ENCODE data around the gene VSX1.

VSX1 gene

DNA sequence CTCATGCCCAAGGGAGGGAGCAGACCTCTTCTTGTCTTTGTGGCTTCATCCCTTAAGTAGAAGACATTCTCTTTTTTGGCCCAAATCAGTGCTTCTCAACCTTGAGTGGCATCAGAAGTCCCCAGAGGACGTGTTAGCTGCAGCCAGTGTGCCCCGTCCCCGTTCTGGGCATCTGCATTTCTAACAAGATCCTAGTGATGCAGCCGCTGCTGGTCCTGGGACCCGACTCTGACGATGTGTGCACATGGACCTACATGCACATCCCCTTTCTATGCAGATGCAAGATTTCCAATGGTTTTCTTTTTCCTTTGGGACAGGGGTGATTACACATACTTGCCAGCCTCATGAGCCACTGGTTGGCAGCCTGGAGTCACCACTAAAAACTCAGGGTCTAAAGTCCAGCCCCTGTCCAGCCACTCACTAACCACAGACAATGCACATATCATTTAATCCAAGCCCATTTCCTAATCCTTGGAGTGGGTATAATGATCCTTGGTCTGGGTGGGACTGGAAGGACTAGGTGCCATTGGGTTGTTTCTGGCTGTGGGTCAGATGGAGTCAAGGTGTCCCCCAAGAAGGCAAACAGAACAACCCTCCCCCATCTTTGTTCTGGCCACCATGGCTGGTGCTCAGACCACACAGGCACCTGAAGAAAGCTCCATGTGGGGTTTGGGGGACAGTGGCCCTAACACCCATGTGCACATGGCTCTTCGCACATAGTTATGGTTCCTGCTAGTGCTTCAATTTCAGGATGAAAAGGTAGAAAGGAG lies 30.4 kb downstream of the VSX1 start:
- Histone ChIP-seq H4K8ac (ENCODE audit: low read depth, low read length) (no peak overlapping the region), H3K4me1 (ENCODE audit: control insufficient read depth in 1 of 2, insufficient read depth in 2 of 2, low read length in 2 of 2) (no peaks in the 10 kb centered on the region), H3K36me3 (ENCODE audit: control insufficient read depth in 1 of 2, insufficient read depth in 2 of 2, low read length in 2 of 2) (no peaks in the 10 kb centered on the region), H2AFZ (ENCODE audit: insufficient read depth, low read length, poor library complexity) (no peak overlapping the region), H3K4ac (ENCODE audit: low read depth, low read length) (no peak overlapping the region), H3K9ac (ENCODE audit: low read length) (no peak overlapping the region), H3K18ac (ENCODE audit: low read length) (no peak overlapping the region), H2BK12ac (ENCODE audit: low read length) (no peak overlapping the region), H2BK120ac (ENCODE audit: insufficient read depth, low read length, poor library complexity) (no peak overlapping the region), H2AK5ac (ENCODE audit: low read length) (no peak overlapping the region), H3K14ac (ENCODE audit: low read length) (no peak overlapping the region), H3K23ac (ENCODE audit: low read length) (no peak overlapping the region), H2BK5ac (ENCODE audit: low read depth, low read length, poor library complexity) (no peak overlapping the region), H3K79me2 (ENCODE audit: control insufficient read depth, insufficient read depth, low read length, poor library complexity) (no peaks in the 10 kb centered on the region), H3K4me3 (ENCODE audit: low read depth, low read length) (no peak overlapping the region), H3K9me3 (ENCODE audit: insufficient read depth, low read depth, low read length) (no peaks in the 10 kb centered on the region), H3K27me3 (ENCODE audit: insufficient read depth, low read length) (peaks cover 2% of the 10 kb centered on the region), H4K12ac (ENCODE audit: low read depth, low read length) (no peak overlapping the region), H3K4me2 (ENCODE audit: low read length) (no peak overlapping the region), H4K91ac (ENCODE audit: low read depth, low read length) (no peak overlapping the region), H3K27ac (ENCODE audit: low read depth, low read length) (no peak overlapping the region), H3K79me1 (ENCODE audit: low read length) (no peaks in the 10 kb centered on the region)
- no CpG with 5 or more reads among the region's 7 CpGs for WGBS (ENCODE audit: extremely low coverage, insufficient coverage, insufficient read length)
- DNase-seq = no peak

DNA sequence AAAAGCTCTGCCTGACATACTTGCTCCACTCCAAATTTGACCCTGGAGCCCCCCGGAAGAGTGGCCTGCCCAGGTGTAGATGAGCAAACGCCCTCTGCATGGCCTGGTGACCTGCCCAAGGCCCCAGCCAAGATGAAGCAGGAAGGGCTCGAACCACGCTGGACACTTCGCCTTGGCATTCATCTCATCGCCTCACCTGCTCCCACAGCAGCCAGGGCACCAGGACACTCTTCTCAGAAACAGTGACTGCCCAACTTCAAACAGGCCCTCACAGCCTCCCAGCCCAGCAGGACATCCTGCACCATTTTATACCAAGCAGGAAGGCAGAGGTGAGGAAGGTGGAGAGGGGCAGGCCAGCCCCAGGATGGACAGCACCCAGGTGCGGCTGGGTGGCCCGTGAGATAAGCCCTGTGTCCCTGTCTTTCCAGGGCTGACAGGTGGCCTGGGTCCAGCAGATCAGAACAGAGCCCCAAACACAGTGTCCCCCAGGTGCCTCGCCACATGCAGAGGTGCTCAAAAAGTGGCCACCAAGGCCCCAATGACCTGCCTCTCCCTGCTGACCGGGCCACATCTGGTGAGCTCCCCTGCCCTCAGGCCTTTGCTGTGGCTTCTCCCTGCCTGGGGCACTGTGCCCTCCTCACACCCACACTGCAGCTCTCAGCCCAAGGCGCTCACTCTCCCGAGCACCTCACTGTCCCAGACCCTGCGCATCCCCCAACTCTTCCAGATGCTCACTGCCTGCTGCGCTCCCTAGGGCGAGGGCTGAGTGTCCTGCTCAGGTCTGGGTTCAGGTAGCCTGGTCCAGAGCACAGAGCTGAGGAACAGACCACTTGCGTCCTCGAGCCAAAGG lies 31.2 kb downstream of the VSX1 start:
- Histone ChIP-seq H3K4me1 (ENCODE audit: control insufficient read depth in 1 of 2, insufficient read depth in 2 of 2, low read length in 2 of 2) (no peaks in the 10 kb centered on the region), H4K8ac (ENCODE audit: low read depth, low read length) (no peak overlapping the region), H3K79me2 (ENCODE audit: control insufficient read depth, insufficient read depth, low read length, poor library complexity) (no peaks in the 10 kb centered on the region), H3K18ac (ENCODE audit: low read length) (no peak overlapping the region), H3K4me3 (ENCODE audit: low read depth, low read length) (no peak overlapping the region), H2AFZ (ENCODE audit: insufficient read depth, low read length, poor library complexity) (no peak overlapping the region), H3K9ac (ENCODE audit: low read length) (no peak overlapping the region), H3K36me3 (ENCODE audit: control insufficient read depth in 1 of 2, insufficient read depth in 2 of 2, low read length in 2 of 2) (no peaks in the 10 kb centered on the region), H3K4ac (ENCODE audit: low read depth, low read length) (no peak overlapping the region), H2BK5ac (ENCODE audit: low read depth, low read length, poor library complexity) (no peak overlapping the region), H2BK12ac (ENCODE audit: low read length) (no peak overlapping the region), H3K9me3 (ENCODE audit: insufficient read depth, low read depth, low read length) (no peaks in the 10 kb centered on the region), H3K27ac (ENCODE audit: low read depth, low read length) (no peak overlapping the region), H3K14ac (ENCODE audit: low read length) (no peak overlapping the region), H3K27me3 (ENCODE audit: insufficient read depth, low read length) (no peaks in the 10 kb centered on the region), H2BK120ac (ENCODE audit: insufficient read depth, low read length, poor library complexity) (no peak overlapping the region), H3K23ac (ENCODE audit: low read length) (no peak overlapping the region), H4K91ac (ENCODE audit: low read depth, low read length) (no peak overlapping the region), H3K4me2 (ENCODE audit: low read length) (no peak overlapping the region), H3K79me1 (ENCODE audit: low read length) (no peaks in the 10 kb centered on the region), H4K12ac (ENCODE audit: low read depth, low read length) (no peak overlapping the region), H2AK5ac (ENCODE audit: low read length) (no peak overlapping the region)
- WGBS (ENCODE audit: extremely low coverage, insufficient coverage, insufficient read length) = no CpG with 5 or more reads among the region's 17 CpGs
- no peak for DNase-seq

DNA sequence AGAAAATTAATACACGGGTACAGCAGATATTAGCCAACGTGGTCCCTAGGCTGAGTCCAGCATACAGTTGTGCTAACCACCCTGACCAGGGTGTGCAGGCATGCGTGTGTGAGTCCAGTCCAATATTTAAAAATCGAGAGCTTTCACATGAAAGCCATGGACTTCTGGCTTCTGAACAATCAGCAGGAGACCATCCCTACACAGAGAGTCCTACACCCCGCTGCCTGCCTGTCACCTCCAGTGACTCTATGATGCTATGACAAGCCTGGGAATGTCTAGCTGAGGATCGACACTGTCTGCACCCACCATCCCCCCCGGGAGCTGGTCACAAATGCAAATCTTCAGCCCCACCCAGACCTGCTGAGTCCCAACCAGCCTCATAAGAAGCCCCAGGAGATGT lies 31.9 kb downstream of the VSX1 start:
- no peaks in the 10 kb centered on the region for H3K36me3 ChIP-seq (ENCODE audit: control insufficient read depth in 1 of 2, insufficient read depth in 2 of 2, low read length in 2 of 2)
- no peak overlapping the region for H3K4me3 ChIP-seq (ENCODE audit: low read depth, low read length)
- H2AK5ac ChIP-seq (ENCODE audit: low read length) = no peak overlapping the region
- no peak for DNase-seq
- H4K12ac ChIP-seq (ENCODE audit: low read depth, low read length) = no peak overlapping the region
- no peaks in the 10 kb centered on the region for H3K9me3 ChIP-seq (ENCODE audit: insufficient read depth, low read depth, low read length)
- H3K27ac ChIP-seq (ENCODE audit: low read depth, low read length) = no peak overlapping the region
- no peak overlapping the region for H4K8ac ChIP-seq (ENCODE audit: low read depth, low read length)
- no peaks in the 10 kb centered on the region for H3K79me2 ChIP-seq (ENCODE audit: control insufficient read depth, insufficient read depth, low read length, poor library complexity)
- no peak overlapping the region for H3K18ac ChIP-seq (ENCODE audit: low read length)
- H3K14ac ChIP-seq (ENCODE audit: low read length) = no peak overlapping the region
- H3K4me1 ChIP-seq (ENCODE audit: control insufficient read depth in 1 of 2, insufficient read depth in 2 of 2, low read length in 2 of 2) = no peaks in the 10 kb centered on the region
- no peak overlapping the region for H3K4ac ChIP-seq (ENCODE audit: low read depth, low read length)
- no peak overlapping the region for H2BK12ac ChIP-seq (ENCODE audit: low read length)
- H3K27me3 ChIP-seq (ENCODE audit: insufficient read depth, low read length) = no peaks in the 10 kb centered on the region
- no peak overlapping the region for H2BK5ac ChIP-seq (ENCODE audit: low read depth, low read length, poor library complexity)
- H4K91ac ChIP-seq (ENCODE audit: low read depth, low read length) = no peak overlapping the region
- no peak overlapping the region for H3K9ac ChIP-seq (ENCODE audit: low read length)
- H2AFZ ChIP-seq (ENCODE audit: insufficient read depth, low read length, poor library complexity) = no peak overlapping the region
- H2BK120ac ChIP-seq (ENCODE audit: insufficient read depth, low read length, poor library complexity) = no peak overlapping the region
- no peak overlapping the region for H3K23ac ChIP-seq (ENCODE audit: low read length)
- WGBS (ENCODE audit: extremely low coverage, insufficient coverage, insufficient read length) = no CpG with 5 or more reads among the region's 7 CpGs
- H3K79me1 ChIP-seq (ENCODE audit: low read length) = no peaks in the 10 kb centered on the region
- no peak overlapping the region for H3K4me2 ChIP-seq (ENCODE audit: low read length)

DNA sequence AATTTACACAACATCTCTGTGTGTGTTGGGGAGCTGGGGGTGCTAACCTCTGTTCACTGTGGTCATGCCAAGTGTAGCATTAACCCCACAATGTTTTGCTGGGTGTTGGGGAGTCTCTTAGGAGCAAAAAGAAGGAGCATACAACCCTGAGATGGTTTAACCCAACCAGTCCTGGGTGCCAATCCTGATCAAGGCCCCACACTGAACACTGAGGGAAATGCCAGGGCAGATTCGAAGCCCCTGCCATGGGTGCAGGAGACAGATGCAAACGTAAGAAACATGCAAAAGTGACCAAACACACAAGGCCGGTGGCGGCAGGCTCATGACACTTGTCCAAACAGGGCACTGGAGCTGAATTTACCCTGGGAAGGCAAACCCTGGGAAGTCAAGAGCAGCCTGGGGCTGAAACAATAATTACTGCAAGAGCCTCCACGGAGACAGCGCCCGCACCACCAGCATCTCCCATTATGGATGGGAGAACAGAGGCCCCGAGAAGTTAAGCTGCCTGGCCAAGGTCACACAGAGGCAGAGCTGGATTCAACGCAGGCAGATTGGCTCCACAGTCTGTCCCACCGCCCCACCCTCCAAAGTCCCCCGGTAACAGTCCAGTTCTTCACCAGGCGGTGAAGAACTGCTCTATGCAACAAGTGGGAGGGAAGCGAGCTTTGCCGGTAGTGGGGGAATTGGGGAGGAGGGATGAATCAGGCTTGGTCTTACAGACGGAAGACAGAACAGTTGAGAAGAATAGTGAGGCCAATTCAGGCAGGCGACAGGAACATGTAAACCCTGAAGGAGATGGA lies 32.5 kb downstream of the VSX1 start:
- no peak overlapping the region for H4K12ac ChIP-seq (ENCODE audit: low read depth, low read length)
- H2BK12ac ChIP-seq (ENCODE audit: low read length) = no peak overlapping the region
- no peak overlapping the region for H3K4me2 ChIP-seq (ENCODE audit: low read length)
- H3K9me3 ChIP-seq (ENCODE audit: insufficient read depth, low read depth, low read length) = peaks cover 1% of the 10 kb centered on the region
- H3K4me3 ChIP-seq (ENCODE audit: low read depth, low read length) = no peak overlapping the region
- H3K36me3 ChIP-seq (ENCODE audit: control insufficient read depth in 1 of 2, insufficient read depth in 2 of 2, low read length in 2 of 2) = no peaks in the 10 kb centered on the region
- no peak overlapping the region for H2BK120ac ChIP-seq (ENCODE audit: insufficient read depth, low read length, poor library complexity)
- H2AFZ ChIP-seq (ENCODE audit: insufficient read depth, low read length, poor library complexity) = no peak overlapping the region
- no peak overlapping the region for H3K23ac ChIP-seq (ENCODE audit: low read length)
- no peaks in the 10 kb centered on the region for H3K79me2 ChIP-seq (ENCODE audit: control insufficient read depth, insufficient read depth, low read length, poor library complexity)
- H3K14ac ChIP-seq (ENCODE audit: low read length) = no peak overlapping the region
- no peak overlapping the region for H3K27ac ChIP-seq (ENCODE audit: low read depth, low read length)
- H2BK5ac ChIP-seq (ENCODE audit: low read depth, low read length, poor library complexity) = no peak overlapping the region
- H3K18ac ChIP-seq (ENCODE audit: low read length) = no peak overlapping the region
- no peak overlapping the region for H4K91ac ChIP-seq (ENCODE audit: low read depth, low read length)
- peak; percentile 61 to 83 for DNase-seq
- no peak overlapping the region for H3K4ac ChIP-seq (ENCODE audit: low read depth, low read length)
- H3K4me1 ChIP-seq (ENCODE audit: control insufficient read depth in 1 of 2, insufficient read depth in 2 of 2, low read length in 2 of 2) = no peaks in the 10 kb centered on the region
- no peaks in the 10 kb centered on the region for H3K27me3 ChIP-seq (ENCODE audit: insufficient read depth, low read length)
- no CpG with 5 or more reads among the region's 16 CpGs for WGBS (ENCODE audit: extremely low coverage, insufficient coverage, insufficient read length)
- H3K79me1 ChIP-seq (ENCODE audit: low read length) = no peaks in the 10 kb centered on the region
- no peak overlapping the region for H4K8ac ChIP-seq (ENCODE audit: low read depth, low read length)
- no peak overlapping the region for H2AK5ac ChIP-seq (ENCODE audit: low read length)
- H3K9ac ChIP-seq (ENCODE audit: low read length) = no peak overlapping the region
